Fibroblast of lung (primary cell): ENCODE results near the gene EPB41L5. TPM values are rescaled to one million over a fixed set of nuclear protein-coding genes. Genes with fewer than 3 reads are reported as not detected.

ENCODE experiments used
- DNase-seq, 2 donors: peaks; one replicate each; pipeline versions ENCODE4 v3.0.0 to v3.0.0-alpha.2; 2010; ENCODE audit warnings: low read depth in 2 of 2
- H2AFZ ChIP-seq: 2 replicates; pipeline ENCODE4 v1.5.1; 2012; ENCODE audit warnings: low read length, control low read depth, inconsistent platforms
- H3K27ac ChIP-seq: 2 replicates; pipeline ENCODE4 v1.5.1; 2011; ENCODE audit warnings: low read length, control low read depth; ENCODE audit not compliant: insufficient read depth
- H3K27me3 ChIP-seq: 2 replicates; pipeline ENCODE4 v1.5.1; 2011; ENCODE audit warnings: mild to moderate bottlenecking, low read length; ENCODE audit not compliant: control insufficient read depth, insufficient read depth
- H3K36me3 ChIP-seq: 2 replicates; pipeline ENCODE4 v1.5.1; 2011; ENCODE audit warnings: low read length; ENCODE audit not compliant: control insufficient read depth, insufficient read depth
- H3K4me1 ChIP-seq: 2 replicates; pipeline ENCODE4 v1.5.1; 2011; ENCODE audit warnings: low read length; ENCODE audit not compliant: control insufficient read depth, insufficient read depth; ENCODE audit errors: extremely low read depth
- H3K4me2 ChIP-seq: 2 replicates; pipeline ENCODE4 v1.5.1; 2011; ENCODE audit warnings: low read length, control low read depth; ENCODE audit not compliant: insufficient read depth; ENCODE audit errors: extremely low read depth
- H3K4me3 ChIP-seq, 4 experiments: fragments of 200-600 bp in 1 of 4; sonication (generic) in 1 of 4; replicated peaks in 1 of 4; 2 replicates each; pipeline ENCODE4 v1.5.1; 2011 to 2016; ENCODE audit warnings: low read length in 4 of 4, low read depth in 3 of 4, mild to moderate bottlenecking in 3 of 4, control low read depth in 2 of 4, inconsistent platforms in 1 of 4, mixed read lengths in 1 of 4; ENCODE audit not compliant: insufficient read depth in 1 of 4; ENCODE audit errors: control extremely low read depth in 1 of 4
- H3K79me2 ChIP-seq: 2 replicates; pipeline ENCODE4 v1.5.1; 2012; ENCODE audit warnings: mild to moderate bottlenecking, low read length, inconsistent platforms; ENCODE audit not compliant: control insufficient read depth, insufficient read depth
- H3K9ac ChIP-seq: 2 replicates; pipeline ENCODE4 v1.5.1; 2011; ENCODE audit warnings: mild to moderate bottlenecking, low read length, control low read depth; ENCODE audit not compliant: insufficient read depth
- H3K9me3 ChIP-seq: 2 replicates; pipeline ENCODE4 v1.5.1; 2012; ENCODE audit warnings: low read depth, low read length; ENCODE audit not compliant: control insufficient read depth, insufficient read depth
- H4K20me1 ChIP-seq: 2 replicates; pipeline ENCODE4 v1.5.1; 2011; ENCODE audit warnings: low read length; ENCODE audit not compliant: control insufficient read depth, insufficient read depth; ENCODE audit errors: extremely low read depth
- CTCF ChIP-seq, 2 donors: IDR thresholded peaks in 1 of 2; conservative IDR thresholded peaks in 1 of 2; 1 replicate in 1 of 2; 2 replicates in 1 of 2; pipeline ENCODE4 v1.5.1; 2011 to 2012; ENCODE audit warnings: low read length in 2 of 2, control low read depth in 1 of 2, inconsistent platforms in 1 of 2, low read depth in 1 of 2, mild to moderate bottlenecking in 1 of 2
- EZH2 ChIP-seq: IDR thresholded peaks from 2 replicates; pipeline ENCODE4 v1.5.1; 2012; ENCODE audit warnings: low read length, control low read depth, mild to moderate bottlenecking; ENCODE audit errors: missing control alignments
- polyA plus RNA-seq, 2 donors: library from polyadenylated mRNA; depleted of rRNA in 1 of 2; stranded (reverse) in 1 of 2; unstranded in 1 of 2; fragments of >200 nt; gene quantifications; 2 replicates each; pipeline ENCODE4 v1.2.1, GENCODE V29; 2011 to 2012; ENCODE audit warnings: missing spikeins in 1 of 2
- total RNA-seq: library from RNA; depleted of rRNA; stranded (reverse); fragments of >200 nt; gene quantifications from 2 replicates; pipeline ENCODE4 v1.2.1, GENCODE V29; 2014

Gene EPB41L5
- total and polyA plus RNA-seq, 2 donors (not counting 1 experiment from before 2014, with no cell fraction given), result 10.6 to 16.2 TPM

- no peaks in the 10 kb centered on the region for H3K79me2 ChIP-seq
- DNase-seq, result no peak
Measured at GRCh38 chr2:120110062-120110362, 97.1 kb downstream of the EPB41L5 start.

GRCh38 chr2:120110507-120110906 lies 97.6 kb downstream of the EPB41L5 start:
- H3K4me2 ChIP-seq, result no peak overlapping the region
- H3K4me1 ChIP-seq, result peaks cover 10% of the 10 kb centered on the region
- no peak overlapping the region for H3K9ac ChIP-seq
- DNase-seq, result no peak
- no peaks in the 10 kb centered on the region for H3K79me2 ChIP-seq
- H3K4me3 ChIP-seq, result no peak overlapping the region
- no peaks in the 10 kb centered on the region for H3K9me3 ChIP-seq
- no peak overlapping the region for H3K27ac ChIP-seq
- H3K36me3 ChIP-seq, result no peaks in the 10 kb centered on the region
- H4K20me1 ChIP-seq, result no peaks in the 10 kb centered on the region
- TF ChIP-seq CTCF (conservative IDR thresholded peaks at IDR 0.05 in 1 of 2, IDR thresholded peaks at IDR 0.05 in 1 of 2; ENCODE audit: low read depth in 1 of 2, low read length in 2 of 2) (no peak), EZH2 (no peak)
- no peak overlapping the region for H2AFZ ChIP-seq
- H3K27me3 ChIP-seq, result no peaks in the 10 kb centered on the region

More at GRCh38 chr2:120110062-120110362, 97.1 kb downstream of the EPB41L5 start:
- TF ChIP-seq CTCF (conservative IDR thresholded peaks at IDR 0.05 in 1 of 2, IDR thresholded peaks at IDR 0.05 in 1 of 2; ENCODE audit: low read depth in 1 of 2, low read length in 2 of 2), result no peak
- TF ChIP-seq EZH2, result no peak
- Histone ChIP-seq H2AFZ (no peak overlapping the region), H3K27ac (no peak overlapping the region), H3K9me3 (no peaks in the 10 kb centered on the region), H3K4me3 (no peak overlapping the region), H3K36me3 (no peaks in the 10 kb centered on the region), H3K4me2 (no peak overlapping the region), H3K27me3 (no peaks in the 10 kb centered on the region), H4K20me1 (no peaks in the 10 kb centered on the region), H3K9ac (no peak overlapping the region), H3K4me1 (peaks cover 10% of the 10 kb centered on the region)

GRCh38 chr2:120111193-120111592 lies 98.3 kb downstream of the EPB41L5 start:
- Histone ChIP-seq H3K9me3 (no peaks in the 10 kb centered on the region), H3K27me3 (no peaks in the 10 kb centered on the region), H3K79me2 (no peaks in the 10 kb centered on the region), H3K9ac (no peak overlapping the region), H3K4me3 (no peak overlapping the region), H3K36me3 (no peaks in the 10 kb centered on the region), H4K20me1 (no peaks in the 10 kb centered on the region), H3K27ac (no peak overlapping the region), H3K4me1 (peaks cover 10% of the 10 kb centered on the region), H2AFZ (no peak overlapping the region), H3K4me2 (no peak overlapping the region)
- DNase-seq, result no peak
- no peak for TF ChIP-seq CTCF (conservative IDR thresholded peaks at IDR 0.05 in 1 of 2, IDR thresholded peaks at IDR 0.05 in 1 of 2; ENCODE audit: low read depth in 1 of 2, low read length in 2 of 2)
- TF ChIP-seq EZH2, result no peak
